Measurements from ENCODE around the gene PGP.

Gene PGP

DNA sequence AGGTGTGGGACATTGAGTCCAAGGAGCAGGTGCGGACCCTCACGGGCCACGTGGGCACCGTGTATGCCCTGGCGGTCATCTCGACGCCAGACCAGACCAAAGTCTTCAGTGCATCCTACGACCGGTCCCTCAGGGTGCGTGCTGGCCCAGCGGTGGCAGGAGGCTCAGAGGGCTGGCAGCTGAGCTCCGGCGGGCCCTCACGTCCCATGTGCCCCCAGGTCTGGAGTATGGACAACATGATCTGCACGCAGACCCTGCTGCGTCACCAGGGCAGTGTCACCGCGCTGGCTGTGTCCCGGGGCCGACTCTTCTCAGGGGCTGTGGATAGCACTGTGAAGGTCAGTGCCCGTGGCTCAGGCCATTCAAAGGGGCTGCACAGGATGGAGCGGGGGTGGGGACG, 38.6 kb downstream of the PGP start:
- no peak for DNase-seq
- in situ Hi-C loops (cut with HindIII; ENCODE audit: low pct_ligation_motif_present, low pct_unique_long_range_greater_than_20kb, low sequenced_read_pairs) = no loop called here

GRCh38 chr16:2175454-2175853, 39.2 kb downstream of the PGP start:
- DNase-seq = no peak
- in situ Hi-C loops (cut with HindIII; ENCODE audit: low pct_ligation_motif_present, low pct_unique_long_range_greater_than_20kb, low sequenced_read_pairs) = no loop called here

- in situ Hi-C loops (cut with HindIII; ENCODE audit: low pct_ligation_motif_present, low pct_unique_long_range_greater_than_20kb, low sequenced_read_pairs) = loop anchor here (25.0 kb wide), 1 partner anchor 288 kb away; the partner anchor contains the start of genes NTN3 and TEDC2
- DNase-seq = no peak
Measured at GRCh38 chr16:2174396-2175131, 40.1 kb downstream of the PGP start.

- in situ Hi-C loops (cut with HindIII; ENCODE audit: low pct_ligation_motif_present, low pct_unique_long_range_greater_than_20kb, low sequenced_read_pairs) = loop anchor here (25.0 kb wide), 1 partner anchor 288 kb away; the partner anchor contains the start of genes NTN3 and TEDC2
- DNase-seq = no peak
Measured at GRCh38 chr16:2173916-2174315, 40.7 kb downstream of the PGP start.

DNA sequence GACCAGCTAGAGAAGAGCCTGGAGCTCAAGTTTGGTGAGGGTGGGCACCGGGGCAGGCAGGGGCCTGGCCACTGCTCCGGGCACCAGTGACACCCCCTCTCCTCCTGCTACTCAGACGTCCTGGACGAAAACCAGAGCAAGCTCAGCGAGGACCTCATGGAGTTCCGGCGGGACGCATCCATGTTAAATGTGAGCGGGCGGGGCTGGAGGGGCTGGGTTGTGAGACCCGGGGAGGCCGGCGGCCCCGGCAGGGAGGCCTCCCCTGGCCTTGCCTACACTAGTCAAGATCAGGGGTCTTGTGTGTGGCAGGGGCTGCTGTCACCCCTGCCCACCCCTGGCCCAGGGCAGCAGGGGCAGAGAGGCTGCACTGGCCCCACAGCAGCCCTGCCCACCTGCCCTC, 41.3 kb downstream of the PGP start:
- in situ Hi-C loops (cut with HindIII; ENCODE audit: low pct_ligation_motif_present, low pct_unique_long_range_greater_than_20kb, low sequenced_read_pairs) = loop anchor here (25.0 kb wide), 1 partner anchor 289 kb away; the partner anchor contains the start of genes NTN3 and TEDC2

DNA sequence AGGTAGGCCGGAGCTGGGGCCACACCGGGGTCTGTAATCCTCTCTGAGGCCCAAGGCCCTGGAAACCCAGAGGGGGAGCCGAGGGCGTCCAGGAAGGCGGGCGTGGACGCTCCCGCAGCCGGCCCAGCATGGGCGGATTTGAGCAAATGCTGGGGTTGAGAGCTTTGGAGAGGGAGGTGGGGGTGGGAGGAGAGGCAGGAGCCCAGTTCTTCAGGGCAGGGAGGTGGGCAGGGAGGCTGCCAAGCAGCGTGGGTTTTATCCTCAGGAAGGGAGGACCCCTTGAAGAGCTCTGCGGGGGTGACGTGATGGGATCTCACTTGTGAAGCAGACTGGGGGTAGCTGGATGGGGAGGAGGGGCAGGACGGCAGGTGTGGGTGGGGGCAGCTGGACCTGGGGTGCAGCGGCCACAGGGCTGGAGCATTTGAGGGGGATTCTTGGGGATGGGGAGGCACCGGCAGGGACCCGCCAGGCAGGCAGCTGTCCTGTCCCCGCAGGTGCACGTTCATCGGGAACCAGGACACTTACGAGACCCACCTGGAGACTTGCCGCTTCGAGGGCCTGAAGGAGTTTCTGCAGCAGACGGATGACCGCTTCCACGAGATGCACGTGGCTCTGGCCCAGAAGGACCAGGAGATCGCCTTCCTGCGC, 41.8 kb downstream of the PGP start:
- DNase-seq = no peak
- in situ Hi-C loops (cut with HindIII; ENCODE audit: low pct_ligation_motif_present, low pct_unique_long_range_greater_than_20kb, low sequenced_read_pairs) = loop anchor here (25.0 kb wide), 1 partner anchor 289 kb away; the partner anchor contains the start of genes NTN3 and TEDC2

More for the DNA sequence above, 41.3 kb downstream of the PGP start:
- no peak for DNase-seq

DNA sequence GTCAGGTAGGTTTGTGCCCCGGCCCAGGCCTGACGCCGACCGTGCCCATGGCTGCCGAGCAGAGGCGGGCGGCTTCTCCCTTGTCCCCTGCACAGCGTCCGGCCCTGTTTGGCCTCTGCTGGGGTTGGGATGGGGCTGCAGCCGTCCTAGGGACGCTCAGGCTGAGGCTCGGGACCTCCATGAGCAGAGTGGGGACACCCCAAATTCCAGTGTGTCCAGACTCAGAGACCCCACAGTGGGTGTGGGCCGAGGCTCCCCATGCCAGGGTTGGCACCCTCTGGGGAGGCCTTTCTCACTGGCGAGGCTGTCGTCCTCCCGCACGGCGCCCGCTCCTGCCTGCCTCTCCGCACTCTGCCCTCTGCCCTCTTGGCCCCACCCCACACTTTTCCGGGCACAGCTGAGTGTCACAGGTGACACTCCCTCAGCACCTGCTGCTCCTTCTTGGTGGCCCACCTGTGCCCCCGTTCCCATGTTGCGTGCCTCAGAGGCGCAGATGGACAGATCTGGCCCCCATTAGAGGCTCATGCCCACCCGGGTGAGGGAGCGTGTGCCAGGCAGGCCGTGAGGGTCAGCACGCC, 43.0 kb downstream of the PGP start:
- in situ Hi-C loops (cut with HindIII; ENCODE audit: low pct_ligation_motif_present, low pct_unique_long_range_greater_than_20kb, low sequenced_read_pairs) = loop anchor here (25.0 kb wide), 1 partner anchor 291 kb away; the partner anchor contains the start of genes NTN3 and TEDC2
- DNase-seq = no peak

GRCh38 chr16:2170587-2171435, 43.8 kb downstream of the PGP start:
- in situ Hi-C loops (cut with HindIII; ENCODE audit: low pct_ligation_motif_present, low pct_unique_long_range_greater_than_20kb, low sequenced_read_pairs) = loop anchor here (25.0 kb wide), 1 partner anchor 291 kb away; the partner anchor contains the start of genes NTN3 and TEDC2
- no peak for DNase-seq

DNA sequence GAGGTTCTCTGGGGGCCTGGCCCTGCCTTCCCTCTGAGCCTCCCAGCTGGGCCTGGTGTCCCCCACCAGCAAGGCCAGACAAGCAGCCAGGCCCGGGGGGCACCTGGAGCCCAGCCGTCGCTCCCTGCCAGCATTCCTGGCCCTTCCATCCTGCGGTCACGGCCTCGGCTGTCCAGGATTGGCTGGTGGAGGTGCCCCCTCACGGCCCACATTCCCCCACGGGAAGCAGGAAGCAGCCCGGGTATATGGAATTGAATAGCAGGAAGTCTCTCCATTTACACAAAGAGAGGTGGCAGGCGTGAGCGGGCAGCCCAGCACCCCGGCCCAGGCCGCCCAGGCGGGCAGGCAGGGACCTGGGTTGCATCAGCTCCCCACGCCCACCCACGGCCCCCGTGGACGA, 44.6 kb downstream of the PGP start:
- no peak for DNase-seq
- in situ Hi-C loops (cut with HindIII; ENCODE audit: low pct_ligation_motif_present, low pct_unique_long_range_greater_than_20kb, low sequenced_read_pairs) = loop anchor here (25.0 kb wide), 1 partner anchor 292 kb away; the partner anchor contains the start of genes NTN3 and TEDC2

DNA sequence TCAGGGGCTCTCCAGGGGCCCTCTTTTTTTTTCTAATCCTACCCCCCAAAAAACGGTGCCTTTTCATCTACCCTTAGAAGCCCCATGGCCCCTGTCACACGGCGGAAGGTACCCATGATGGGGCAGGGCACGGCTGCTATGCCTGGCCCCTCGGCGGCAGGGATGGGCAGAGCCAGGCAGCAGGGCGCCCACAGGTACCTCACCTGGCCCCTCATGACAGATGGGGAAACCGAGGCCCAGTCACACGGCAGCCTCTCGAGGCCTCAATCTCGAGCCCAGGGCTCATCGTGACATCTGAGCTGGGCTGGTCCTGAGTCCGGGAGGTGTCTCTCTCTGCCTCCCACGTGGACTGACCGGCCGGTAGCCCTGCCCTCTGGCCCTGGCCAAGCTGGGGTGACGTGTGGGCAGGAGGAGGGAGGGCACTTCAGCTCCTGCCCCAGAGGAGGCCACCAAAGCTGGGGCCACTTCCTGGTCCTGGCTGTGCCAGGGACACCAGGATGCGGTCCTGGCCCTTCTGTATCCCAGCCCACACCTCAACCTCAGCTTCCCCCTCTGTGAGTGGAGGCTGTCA, 47.5 kb downstream of the PGP start:
- no peak for DNase-seq
- in situ Hi-C loops (cut with HindIII; ENCODE audit: low pct_ligation_motif_present, low pct_unique_long_range_greater_than_20kb, low sequenced_read_pairs) = loop anchor here (10.0 to 25.0 kb wide), 2 partner anchors 132 to 295 kb away; partner anchors contain the start of genes NTN3 and TEDC2

DNA sequence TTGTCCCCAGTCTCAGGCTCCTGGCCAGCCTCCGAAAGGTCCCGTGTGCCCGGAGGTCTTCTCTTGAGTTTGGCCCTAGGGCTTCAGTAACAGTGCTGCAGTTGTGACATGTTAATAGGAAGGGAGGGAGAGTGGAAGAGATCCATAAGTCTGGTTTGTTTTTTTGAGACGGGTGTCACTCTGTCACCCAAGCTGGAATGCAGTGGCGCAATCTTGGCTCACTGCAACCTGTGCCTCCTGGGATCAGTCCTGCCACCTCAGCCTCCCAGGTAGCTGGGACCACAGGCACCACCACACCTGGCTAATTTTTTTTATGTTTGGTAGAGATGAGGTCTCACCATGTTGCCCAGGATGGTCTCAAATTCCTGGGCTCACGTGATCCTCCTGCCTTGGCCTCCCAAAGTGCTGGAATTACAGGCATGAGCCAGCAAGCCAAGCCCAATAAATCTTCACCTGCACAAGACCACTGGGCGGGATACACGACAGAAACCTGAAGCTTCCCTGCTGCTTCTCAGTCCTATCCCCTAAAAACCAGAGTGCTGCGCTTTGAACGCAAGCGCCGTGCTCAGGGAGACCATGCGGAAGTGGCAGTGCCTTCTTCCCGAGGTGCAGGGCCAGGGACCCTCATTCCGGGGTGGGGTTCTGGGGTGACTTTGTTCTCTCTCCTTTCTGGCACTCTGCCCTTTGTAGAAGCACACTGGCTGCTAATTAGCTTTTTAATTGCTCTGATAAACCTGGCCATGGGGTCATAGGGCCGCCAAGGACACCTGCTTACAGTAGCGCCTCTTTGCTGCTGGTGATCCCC, 48.2 kb downstream of the PGP start:
- in situ Hi-C loops (cut with HindIII; ENCODE audit: low pct_ligation_motif_present, low pct_unique_long_range_greater_than_20kb, low sequenced_read_pairs) = loop anchor here (10.0 to 25.0 kb wide), 2 partner anchors 132 to 296 kb away; partner anchors contain the start of genes NTN3 and TEDC2
- no peak for DNase-seq

DNA sequence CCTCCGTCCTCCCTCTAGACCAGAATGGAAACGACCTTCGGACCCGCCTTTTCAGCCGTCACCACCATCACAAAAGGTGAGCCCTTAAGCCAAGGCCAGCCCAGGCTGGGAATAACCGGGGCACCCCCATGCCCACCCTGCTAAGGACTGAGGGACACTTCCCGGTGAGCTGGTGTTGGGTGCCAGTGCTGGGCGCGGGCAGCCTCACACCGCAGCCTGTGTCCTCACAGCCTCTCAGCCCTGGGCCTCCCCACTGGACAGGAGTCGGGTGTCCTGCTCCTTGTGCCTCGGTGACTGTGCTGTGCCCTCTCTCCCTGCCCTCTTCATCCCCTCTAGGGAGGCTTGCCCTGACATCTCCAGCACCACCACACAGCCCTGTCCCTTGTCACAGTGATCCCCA, 48.8 kb downstream of the PGP start:
- in situ Hi-C loops (cut with HindIII; ENCODE audit: low pct_ligation_motif_present, low pct_unique_long_range_greater_than_20kb, low sequenced_read_pairs) = loop anchor here (10.0 to 25.0 kb wide), 2 partner anchors 131 to 296 kb away; partner anchors contain the start of genes NTN3 and TEDC2
- DNase-seq = no peak

DNA sequence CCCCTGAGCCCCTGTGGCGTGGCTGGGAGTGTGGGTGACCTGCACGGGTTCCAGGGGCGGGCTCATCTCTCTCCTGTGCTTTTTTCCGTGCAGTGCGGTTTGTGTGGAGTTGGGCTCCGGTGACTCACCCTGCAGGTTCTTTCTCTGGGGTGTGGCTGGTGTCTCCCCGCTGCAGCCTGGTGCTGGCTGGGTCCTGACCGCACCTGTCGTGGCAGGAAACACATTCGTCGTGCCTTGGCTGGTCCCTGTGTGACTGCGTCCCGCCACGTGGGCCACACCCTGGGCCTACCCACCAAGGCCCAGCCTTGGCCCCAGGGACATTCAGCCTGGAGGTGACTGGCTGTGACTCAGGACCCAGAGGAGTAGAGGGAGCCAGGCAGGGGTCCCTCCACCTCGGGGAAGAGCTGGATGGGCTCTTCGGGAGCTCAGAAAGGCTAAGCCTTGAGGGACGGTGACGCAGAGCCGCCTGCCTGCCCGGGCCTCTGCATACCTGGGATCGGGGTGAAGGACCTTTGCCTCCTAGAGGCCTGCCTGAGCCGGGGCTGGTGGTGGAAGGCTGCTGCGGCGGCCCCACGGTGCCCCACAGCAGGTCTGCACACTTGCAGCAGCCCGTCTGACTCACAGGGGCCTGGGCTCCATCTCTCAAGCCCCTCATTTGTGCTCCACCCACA, 51.3 kb downstream of the PGP start:
- in situ Hi-C loops (cut with HindIII; ENCODE audit: low pct_ligation_motif_present, low pct_unique_long_range_greater_than_20kb, low sequenced_read_pairs) = loop anchor here (10.0 to 25.0 kb wide), 2 partner anchors 129 to 299 kb away; partner anchors contain the start of genes NTN3 and TEDC2
- DNase-seq = no peak

- DNase-seq = no peak
- in situ Hi-C loops (cut with HindIII; ENCODE audit: low pct_ligation_motif_present, low pct_unique_long_range_greater_than_20kb, low sequenced_read_pairs) = loop anchor here (10.0 to 25.0 kb wide), 2 partner anchors 128 to 300 kb away; partner anchors contain the start of genes NTN3 and TEDC2
Measured at GRCh38 chr16:2162676-2163118, 51.9 kb downstream of the PGP start.

DNA sequence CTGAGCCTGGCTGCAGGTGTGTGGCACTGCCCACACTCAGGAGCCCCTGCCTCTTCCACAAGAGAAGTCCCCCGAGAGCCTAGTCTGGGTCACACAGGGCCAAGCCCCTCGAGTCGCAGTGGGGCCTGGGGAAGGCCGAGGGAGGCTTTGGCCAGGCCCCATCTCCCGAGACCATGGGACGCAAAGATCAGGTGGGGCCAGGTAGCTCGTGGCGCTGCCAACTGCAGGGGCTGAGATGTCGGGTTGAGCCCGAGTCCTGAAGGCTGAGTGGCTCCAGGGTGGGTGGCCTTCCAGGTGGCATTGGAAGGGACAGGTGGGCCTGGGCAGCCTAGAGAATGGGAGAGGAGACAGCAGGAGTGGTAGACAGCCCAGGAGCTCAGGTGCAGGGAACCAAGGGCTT, 52.7 kb downstream of the PGP start:
- in situ Hi-C loops (cut with HindIII; ENCODE audit: low pct_ligation_motif_present, low pct_unique_long_range_greater_than_20kb, low sequenced_read_pairs) = loop anchor here (10.0 to 25.0 kb wide), 2 partner anchors 127 to 300 kb away; partner anchors contain the start of genes NTN3 and TEDC2
- DNase-seq = no peak

All from ACHN (cell line).